IPS-15b (cell line): ENCODE results near the gene TMTC4.

Experiments used
- H3K27me3 ChIP-seq: one replicate; pipeline ENCODE4 v1.6.1; 2013; ENCODE audit warnings: low read length; ENCODE audit not compliant: control insufficient read depth, insufficient read depth
- H3K36me3 ChIP-seq: one replicate; pipeline ENCODE4 v1.6.1; 2013; ENCODE audit warnings: low read length; ENCODE audit not compliant: control insufficient read depth, insufficient read depth
- H3K4me1 ChIP-seq: one replicate; pipeline ENCODE4 v1.6.1; 2013; ENCODE audit warnings: mild to moderate bottlenecking, low read length; ENCODE audit not compliant: control insufficient read depth, insufficient read depth
- H3K4me3 ChIP-seq: one replicate; pipeline ENCODE4 v1.5.1; 2013; ENCODE audit warnings: low read depth, low read length
- H3K9ac ChIP-seq: one replicate; pipeline ENCODE4 v1.6.1; 2013; ENCODE audit warnings: low read depth, mild to moderate bottlenecking, low read length
- H3K9me3 ChIP-seq: one replicate; pipeline ENCODE4 v1.6.1; 2013; ENCODE audit warnings: mild to moderate bottlenecking, low read length; ENCODE audit not compliant: control insufficient read depth, insufficient read depth

TMTC4 gene

DNA sequence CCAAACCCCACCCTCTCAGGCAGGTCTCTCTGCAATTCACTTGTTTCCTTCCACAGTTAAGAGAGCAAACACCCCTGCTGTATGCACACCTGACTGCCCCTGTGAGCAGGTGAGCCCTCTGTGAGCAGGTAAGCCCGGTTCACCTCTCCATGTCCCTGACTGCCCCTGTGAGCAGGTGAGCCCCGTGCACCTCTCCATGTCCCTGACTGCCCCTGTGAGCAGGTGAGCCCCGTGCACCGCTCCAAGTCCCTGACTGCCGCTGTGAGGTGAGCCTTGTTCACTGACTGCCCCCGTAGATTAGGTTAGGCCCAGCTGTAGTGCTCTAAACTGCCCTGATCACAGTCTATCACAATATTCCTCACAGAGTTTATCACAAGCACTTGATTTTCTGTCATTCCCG, 29.2 kb downstream of the TMTC4 start:
- no peaks in the 10 kb centered on the region for H3K27me3 ChIP-seq
- H3K36me3 ChIP-seq = peaks cover 5% of the 10 kb centered on the region
- H3K9ac ChIP-seq = no peak overlapping the region
- no peaks in the 10 kb centered on the region for H3K4me1 ChIP-seq
- H3K9me3 ChIP-seq = no peaks in the 10 kb centered on the region
- no peak overlapping the region for H3K4me3 ChIP-seq

DNA sequence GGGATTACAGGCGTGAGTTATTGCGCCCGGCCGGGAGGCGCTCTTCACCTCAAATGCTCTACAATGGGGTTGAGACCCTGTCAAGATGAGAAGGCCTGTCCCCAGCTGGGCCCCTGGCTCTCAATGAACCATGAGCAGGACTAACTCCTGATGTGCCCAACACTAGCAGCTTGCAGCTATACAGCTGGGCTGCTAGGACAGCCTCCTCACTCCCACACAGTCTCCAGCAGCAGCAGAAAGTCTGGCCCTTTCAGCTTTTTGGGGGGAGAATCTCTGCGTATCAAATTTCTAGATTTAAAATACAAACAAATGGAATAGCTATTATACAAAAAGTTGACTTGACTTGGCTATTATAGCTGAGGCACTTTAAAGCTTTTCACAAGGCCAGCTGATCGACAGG, 30.2 kb downstream of the TMTC4 start:
- Histone ChIP-seq H3K27me3 (no peaks in the 10 kb centered on the region), H3K4me3 (no peak overlapping the region), H3K4me1 (no peaks in the 10 kb centered on the region), H3K36me3 (peaks cover 5% of the 10 kb centered on the region), H3K9ac (no peak overlapping the region), H3K9me3 (no peaks in the 10 kb centered on the region)

DNA sequence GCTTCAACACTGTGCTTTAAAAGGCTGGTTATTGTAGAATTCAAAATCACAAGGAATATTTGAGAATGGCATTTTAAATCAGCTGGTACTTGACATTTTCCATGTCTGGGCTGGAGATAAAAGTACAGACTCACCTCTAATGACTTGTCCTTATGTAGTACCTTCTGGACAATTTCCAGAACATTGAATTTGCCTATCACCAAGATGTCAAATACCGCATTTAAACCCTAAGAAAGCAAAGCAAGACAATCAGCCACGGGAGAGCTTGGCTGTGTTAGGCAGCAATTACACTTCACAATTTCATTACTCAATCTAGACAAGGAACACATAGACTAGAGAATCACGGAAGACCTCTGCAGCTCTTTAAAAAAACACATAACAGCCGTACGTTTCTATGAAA, 36.8 kb downstream of the TMTC4 start:
- no peak overlapping the region for H3K9ac ChIP-seq
- H3K27me3 ChIP-seq = no peaks in the 10 kb centered on the region
- no peaks in the 10 kb centered on the region for H3K4me1 ChIP-seq
- H3K9me3 ChIP-seq = no peaks in the 10 kb centered on the region
- peaks cover 8% of the 10 kb centered on the region for H3K36me3 ChIP-seq
- H3K4me3 ChIP-seq = no peak overlapping the region

DNA sequence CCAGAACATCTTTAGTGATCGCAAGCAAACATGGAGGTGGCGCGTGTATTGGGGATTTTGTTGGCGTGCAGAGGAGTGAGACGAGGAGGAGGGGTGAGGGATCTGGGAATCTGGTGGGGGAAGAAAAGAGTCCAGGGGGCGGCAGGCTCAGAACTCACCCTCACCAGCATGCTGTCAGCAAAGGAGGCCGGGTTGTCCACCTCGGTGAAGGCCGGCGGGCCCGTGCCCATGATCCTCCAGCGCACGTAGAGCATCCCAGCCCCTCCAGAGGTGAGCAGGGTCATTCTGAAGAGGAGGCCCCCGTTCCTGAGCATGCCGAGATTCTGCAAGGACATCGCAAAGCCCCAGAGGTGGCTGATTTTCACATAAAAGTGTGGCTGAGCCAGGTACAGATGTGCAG, 37.2 kb downstream of the TMTC4 start:
- no peaks in the 10 kb centered on the region for H3K27me3 ChIP-seq
- H3K36me3 ChIP-seq = peaks cover 8% of the 10 kb centered on the region
- H3K4me1 ChIP-seq = no peaks in the 10 kb centered on the region
- no peaks in the 10 kb centered on the region for H3K9me3 ChIP-seq
- no peak overlapping the region for H3K4me3 ChIP-seq
- H3K9ac ChIP-seq = no peak overlapping the region

DNA sequence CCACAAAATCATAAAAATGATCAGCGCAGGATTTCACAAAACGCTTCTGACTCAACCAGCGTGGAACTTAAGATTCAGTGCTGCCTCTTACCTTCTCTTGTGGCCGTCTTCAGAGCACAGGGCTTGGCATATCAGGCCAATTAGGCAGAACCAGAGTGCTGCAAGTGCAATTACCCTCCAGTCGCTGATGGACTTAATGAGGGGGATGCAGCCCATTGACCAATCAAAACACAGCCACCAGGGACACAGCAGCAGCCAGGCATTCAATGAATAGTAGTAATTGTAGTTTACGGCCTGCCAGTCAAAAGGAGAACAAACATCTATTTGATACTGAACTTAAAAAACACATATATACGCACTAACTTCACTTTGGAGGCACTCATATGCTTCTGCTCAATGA, 38.2 kb downstream of the TMTC4 start:
- Histone ChIP-seq H3K9ac (no peak overlapping the region), H3K9me3 (no peaks in the 10 kb centered on the region), H3K36me3 (peaks cover 8% of the 10 kb centered on the region), H3K4me1 (no peaks in the 10 kb centered on the region), H3K4me3 (no peak overlapping the region), H3K27me3 (no peaks in the 10 kb centered on the region)

DNA sequence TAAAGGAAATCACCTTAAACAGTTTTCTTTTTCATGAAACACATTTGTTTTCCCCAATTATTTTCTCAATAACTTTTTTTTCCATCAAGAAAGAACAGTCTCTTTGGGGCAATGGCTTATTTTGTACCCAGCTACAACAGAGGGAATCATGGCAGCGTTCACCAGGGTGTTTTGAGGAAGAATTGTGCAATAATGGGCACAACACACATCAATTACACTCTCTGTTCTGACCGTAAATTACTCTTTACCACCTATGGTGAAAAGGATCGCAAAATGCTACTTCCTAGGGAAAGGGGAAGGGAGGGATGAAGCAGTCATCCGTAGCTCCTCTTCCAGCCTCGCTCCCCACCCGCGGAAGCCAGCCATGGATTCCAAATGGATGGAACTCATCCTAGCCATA, 38.6 kb downstream of the TMTC4 start:
- no peaks in the 10 kb centered on the region for H3K4me1 ChIP-seq
- H3K27me3 ChIP-seq = no peaks in the 10 kb centered on the region
- H3K36me3 ChIP-seq = peaks cover 8% of the 10 kb centered on the region
- H3K9ac ChIP-seq = no peak overlapping the region
- no peaks in the 10 kb centered on the region for H3K9me3 ChIP-seq
- H3K4me3 ChIP-seq = no peak overlapping the region

DNA sequence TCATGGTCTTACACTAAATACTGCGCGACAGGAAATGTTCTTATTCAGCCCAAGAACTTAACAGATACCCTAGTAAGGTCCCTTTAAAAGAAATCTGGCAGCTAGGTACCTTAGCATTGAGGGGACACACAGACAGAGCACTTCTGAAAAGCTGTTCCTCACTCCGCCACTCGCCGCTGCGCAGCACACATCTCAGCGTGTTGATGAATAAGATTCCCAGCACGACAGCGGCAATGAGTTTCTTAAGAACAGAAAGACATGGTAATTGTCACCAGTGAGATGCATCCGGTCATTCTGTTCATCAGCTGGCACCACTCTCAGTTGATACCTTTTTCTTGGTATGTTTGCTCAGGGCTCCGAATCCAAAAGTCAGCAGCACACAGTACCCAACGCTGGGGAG, 39.9 kb downstream of the TMTC4 start:
- Histone ChIP-seq H3K9ac (no peak overlapping the region), H3K4me1 (peaks cover 4% of the 10 kb centered on the region), H3K9me3 (no peaks in the 10 kb centered on the region), H3K27me3 (no peaks in the 10 kb centered on the region), H3K4me3 (no peak overlapping the region), H3K36me3 (peaks cover 8% of the 10 kb centered on the region)

DNA sequence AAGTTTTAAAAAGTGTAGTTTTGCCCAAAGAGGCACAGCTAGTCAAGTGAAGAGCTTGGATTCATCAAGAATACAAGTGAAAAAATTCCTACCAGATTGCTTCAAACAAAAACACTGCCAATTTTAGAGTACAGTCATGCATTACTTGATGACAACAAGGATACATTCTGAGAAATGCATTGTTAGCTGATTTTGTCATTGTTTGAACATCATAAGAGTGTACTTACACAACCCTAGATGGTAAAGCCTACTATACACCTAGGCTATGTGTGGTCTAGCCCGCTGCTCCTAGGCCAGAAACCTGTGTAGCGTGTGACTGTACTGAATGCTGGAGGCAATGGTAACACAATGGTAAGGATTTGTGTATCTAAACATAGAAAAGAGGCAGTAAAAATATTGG, 41.1 kb downstream of the TMTC4 start:
- no peak overlapping the region for H3K9ac ChIP-seq
- H3K36me3 ChIP-seq = peaks cover 8% of the 10 kb centered on the region
- H3K4me1 ChIP-seq = peaks cover 4% of the 10 kb centered on the region
- no peaks in the 10 kb centered on the region for H3K9me3 ChIP-seq
- H3K27me3 ChIP-seq = no peaks in the 10 kb centered on the region
- H3K4me3 ChIP-seq = no peak overlapping the region

DNA sequence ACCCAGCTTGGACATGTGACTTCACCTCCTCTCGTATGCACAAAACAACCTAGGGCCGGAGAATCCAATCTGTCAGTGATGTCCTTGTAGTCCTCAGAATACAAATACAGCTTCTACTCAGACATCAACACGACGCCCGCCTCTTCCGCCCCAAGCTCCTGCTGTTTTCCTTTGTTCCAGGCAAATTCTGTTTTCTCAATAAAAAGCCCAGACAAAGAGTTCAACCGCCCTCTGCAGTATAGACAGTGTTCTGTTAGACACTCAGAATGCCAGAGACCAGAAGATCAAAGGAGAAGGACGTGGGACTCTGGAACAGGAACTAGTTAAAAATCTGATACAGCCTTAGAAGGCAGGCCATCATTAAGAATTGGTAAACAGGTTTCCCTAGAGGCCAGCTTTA, 44.0 kb downstream of the TMTC4 start:
- Histone ChIP-seq H3K4me3 (no peak overlapping the region), H3K36me3 (peaks cover 5% of the 10 kb centered on the region), H3K9me3 (no peaks in the 10 kb centered on the region), H3K4me1 (peaks cover 7% of the 10 kb centered on the region), H3K27me3 (no peaks in the 10 kb centered on the region), H3K9ac (no peak overlapping the region)

DNA sequence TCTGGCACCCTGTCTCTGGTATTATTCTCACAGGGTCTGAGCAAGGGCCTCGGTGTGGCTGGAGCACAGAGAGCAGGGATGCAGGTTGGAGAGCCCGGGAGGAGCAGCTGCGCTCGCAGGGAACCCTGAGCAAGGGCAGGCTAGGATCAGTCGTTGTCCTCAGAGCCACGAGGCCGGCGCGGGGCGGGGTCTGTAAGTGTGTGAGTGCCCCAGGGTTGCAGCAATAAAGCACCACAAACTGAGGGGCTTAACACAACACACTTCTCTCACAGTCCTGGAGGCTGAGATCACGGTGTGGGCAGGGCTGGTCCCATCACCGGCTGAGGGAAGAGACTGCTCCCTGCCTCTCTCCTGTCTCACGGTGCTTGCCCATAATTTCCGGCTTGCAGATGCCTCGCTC, 47.5 kb downstream of the TMTC4 start:
- H3K9me3 ChIP-seq = no peaks in the 10 kb centered on the region
- H3K4me1 ChIP-seq = peaks cover 13% of the 10 kb centered on the region
- no peaks in the 10 kb centered on the region for H3K27me3 ChIP-seq
- H3K9ac ChIP-seq = no peak overlapping the region
- H3K4me3 ChIP-seq = no peak overlapping the region
- H3K36me3 ChIP-seq = peaks cover 5% of the 10 kb centered on the region

DNA sequence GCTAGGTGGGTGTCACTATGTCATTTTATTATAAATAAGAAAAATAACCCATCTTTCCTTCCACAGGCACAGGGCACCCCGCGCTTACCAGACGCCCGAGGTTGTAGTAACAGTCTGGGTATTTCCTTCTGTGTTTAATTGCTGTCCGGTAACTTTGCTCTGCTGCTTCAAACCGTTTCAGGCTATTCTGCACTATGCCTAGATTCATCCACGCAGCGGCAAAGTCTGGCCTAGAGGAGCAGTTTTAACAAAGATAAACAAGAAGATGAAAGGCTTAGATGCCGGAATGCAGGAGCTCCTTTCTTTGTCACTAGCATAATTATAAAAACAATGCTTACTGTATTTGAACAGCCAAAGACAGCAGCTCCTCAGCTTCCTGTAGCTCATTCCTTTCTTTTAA, 49.1 kb downstream of the TMTC4 start:
- Histone ChIP-seq H3K36me3 (peaks cover 7% of the 10 kb centered on the region), H3K9me3 (no peaks in the 10 kb centered on the region), H3K27me3 (no peaks in the 10 kb centered on the region), H3K4me1 (peaks cover 9% of the 10 kb centered on the region), H3K4me3 (no peak overlapping the region), H3K9ac (no peak overlapping the region)

DNA sequence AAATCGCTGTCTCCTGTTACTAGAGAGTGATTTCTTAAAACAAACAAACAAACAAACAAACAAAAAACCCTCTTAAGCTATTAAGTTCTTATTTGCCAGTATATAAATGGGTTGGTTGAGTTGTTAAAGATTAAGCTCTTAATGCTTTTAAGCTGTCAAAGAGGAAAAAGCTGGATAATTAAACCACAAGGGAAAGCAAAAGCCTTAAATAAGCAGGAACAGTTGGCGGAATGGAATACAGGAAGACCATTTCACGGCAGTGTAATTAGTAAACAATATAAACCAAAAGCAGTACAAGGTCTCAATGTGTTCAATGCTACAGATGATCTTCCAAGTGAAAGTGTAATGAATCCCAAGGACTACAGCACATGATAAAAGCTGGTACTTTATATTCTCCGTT, 53.8 kb downstream of the TMTC4 start:
- H3K36me3 ChIP-seq = peaks cover 7% of the 10 kb centered on the region
- H3K4me3 ChIP-seq = no peak overlapping the region
- H3K9ac ChIP-seq = no peak overlapping the region
- peaks cover 8% of the 10 kb centered on the region for H3K4me1 ChIP-seq
- no peaks in the 10 kb centered on the region for H3K27me3 ChIP-seq
- no peaks in the 10 kb centered on the region for H3K9me3 ChIP-seq

DNA sequence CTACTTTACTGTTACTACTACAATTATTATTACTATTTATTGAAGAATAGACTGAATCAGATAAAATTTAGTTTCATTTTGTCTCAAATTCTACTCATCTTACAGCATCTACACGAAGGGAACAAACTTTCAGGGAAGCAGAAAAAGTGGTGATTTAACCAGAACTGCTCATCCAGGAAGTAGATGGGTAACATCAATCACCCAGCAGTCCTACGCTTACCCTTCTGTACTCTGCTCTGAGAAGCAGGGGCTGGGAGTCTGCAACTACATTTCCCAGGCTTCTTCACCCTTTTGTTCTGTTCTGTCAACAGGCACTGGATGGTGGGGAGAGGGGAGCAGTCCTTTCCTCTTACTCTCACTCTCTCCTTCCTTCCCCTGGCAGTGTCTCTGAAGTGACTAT, 54.7 kb downstream of the TMTC4 start:
- Histone ChIP-seq H3K9ac (no peak overlapping the region), H3K27me3 (no peaks in the 10 kb centered on the region), H3K9me3 (no peaks in the 10 kb centered on the region), H3K36me3 (peaks cover 7% of the 10 kb centered on the region), H3K4me1 (peaks cover 2% of the 10 kb centered on the region), H3K4me3 (no peak overlapping the region)
